ENCODE measurements around the gene JADE2.

The JADE2 gene

DNA sequence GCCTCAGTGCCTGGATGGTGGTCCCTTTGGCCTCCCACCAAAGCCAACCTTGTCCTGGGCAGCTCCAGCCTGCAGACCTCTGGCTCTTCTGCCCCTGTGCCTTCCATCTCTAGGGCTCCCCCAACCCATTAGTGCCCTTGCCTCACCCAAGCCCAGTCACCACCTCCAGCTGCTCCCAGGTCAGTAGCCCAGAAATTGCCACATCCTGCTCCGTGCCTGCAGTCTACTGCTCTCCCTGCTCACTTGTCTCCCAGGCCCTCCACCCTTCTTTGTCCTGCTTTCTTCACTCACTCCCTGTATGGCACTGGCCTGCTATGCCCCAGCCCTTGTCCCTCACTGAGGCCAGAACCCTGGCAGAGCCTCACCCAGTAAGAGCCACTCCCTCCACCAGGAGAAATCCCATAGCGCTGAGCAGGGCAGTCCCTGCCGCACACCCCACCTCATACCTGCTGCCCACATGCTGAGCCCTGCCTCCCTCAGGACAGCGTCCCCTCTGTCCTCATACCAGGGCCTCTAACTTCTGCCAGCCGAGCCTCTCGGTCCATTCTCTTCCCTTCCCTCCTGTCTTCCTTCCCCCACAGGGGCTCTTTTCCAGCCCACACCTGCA lies 44.4 kb downstream of the JADE2 start:
- no peaks in the 10 kb centered on the region for H3K9me3 ChIP-seq (ENCODE audit: severe bottlenecking)
- DNase-seq, result no peak
- TF ChIP-seq CTCF (IDR thresholded peaks at IDR 0.05; ENCODE audit: low read depth, low read length), result no peak
- H3K27me3 ChIP-seq (ENCODE audit: insufficient read depth, low read depth, severe bottlenecking), result no peaks in the 10 kb centered on the region
- no peak overlapping the region for H3K4me3 ChIP-seq (ENCODE audit: low read depth, low read length)
- H3K27ac ChIP-seq, result no peak overlapping the region
- peaks cover 66% of the 10 kb centered on the region for H3K36me3 ChIP-seq

DNA sequence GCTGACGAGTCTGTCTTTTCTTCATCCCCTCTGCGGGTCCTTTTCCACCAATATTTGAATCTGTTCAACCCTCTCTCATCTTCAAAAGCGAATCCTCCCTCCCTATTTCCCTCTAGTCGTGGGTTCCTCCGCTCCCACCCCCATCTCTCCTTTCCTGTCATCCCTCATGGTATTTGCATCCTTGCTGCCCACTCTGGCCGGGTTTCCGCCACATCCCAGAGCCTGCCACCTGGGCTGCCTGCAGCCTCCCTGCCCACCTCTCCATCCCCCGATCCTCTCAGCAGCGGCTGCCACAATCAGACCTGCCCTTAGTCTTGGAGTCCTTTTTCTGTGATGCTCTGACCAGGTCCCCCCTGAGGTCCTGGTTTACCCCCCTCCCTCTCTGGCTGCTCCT lies 44.9 kb downstream of the JADE2 start:
- DNase-seq, result no peak
- Histone ChIP-seq H3K4me3 (ENCODE audit: low read depth, low read length) (no peak overlapping the region), H3K27ac (no peak overlapping the region), H3K36me3 (peaks cover 66% of the 10 kb centered on the region), H3K9me3 (ENCODE audit: severe bottlenecking) (no peaks in the 10 kb centered on the region), H3K27me3 (ENCODE audit: insufficient read depth, low read depth, severe bottlenecking) (no peaks in the 10 kb centered on the region)
- TF ChIP-seq CTCF (IDR thresholded peaks at IDR 0.05; ENCODE audit: low read depth, low read length), result no peak

GRCh38 chr5:134570886-134571285 lies 45.4 kb downstream of the JADE2 start:
- TF ChIP-seq CTCF (IDR thresholded peaks at IDR 0.05; ENCODE audit: low read depth, low read length), result no peak
- H3K36me3 ChIP-seq, result peaks cover 68% of the 10 kb centered on the region

GRCh38 chr5:134571693-134572405 lies 46.4 kb downstream of the JADE2 start:
- Histone ChIP-seq H3K27ac (no peak overlapping the region), H3K36me3 (peaks cover 68% of the 10 kb centered on the region), H3K4me3 (ENCODE audit: low read depth, low read length) (no peak overlapping the region), H3K27me3 (ENCODE audit: insufficient read depth, low read depth, severe bottlenecking) (no peaks in the 10 kb centered on the region), H3K9me3 (ENCODE audit: severe bottlenecking) (no peaks in the 10 kb centered on the region)
- TF ChIP-seq CTCF (IDR thresholded peaks at IDR 0.05; ENCODE audit: low read depth, low read length), result no peak
- DNase-seq, result no peak

More at GRCh38 chr5:134570886-134571285, 45.4 kb downstream of the JADE2 start:
- H3K9me3 ChIP-seq (ENCODE audit: severe bottlenecking), result no peaks in the 10 kb centered on the region
- DNase-seq, result no peak
- H3K4me3 ChIP-seq (ENCODE audit: low read depth, low read length), result no peak overlapping the region
- no peak overlapping the region for H3K27ac ChIP-seq
- H3K27me3 ChIP-seq (ENCODE audit: insufficient read depth, low read depth, severe bottlenecking), result no peaks in the 10 kb centered on the region

- Histone ChIP-seq H3K4me3 (ENCODE audit: low read depth, low read length) (no peak overlapping the region), H3K36me3 (peaks cover 67% of the 10 kb centered on the region), H3K27me3 (ENCODE audit: insufficient read depth, low read depth, severe bottlenecking) (no peaks in the 10 kb centered on the region), H3K27ac (no peak overlapping the region), H3K9me3 (ENCODE audit: severe bottlenecking) (no peaks in the 10 kb centered on the region)
- no peak for TF ChIP-seq CTCF (IDR thresholded peaks at IDR 0.05; ENCODE audit: low read depth, low read length)
- DNase-seq, result no peak
These were observed 47.3 kb downstream of the JADE2 start for GRCh38 chr5:134572811-134573210.

Data from WERI-Rb-1 (cell line).